ENCODE measurements around the gene TINCR. TPM values are rescaled to one million over a fixed set of nuclear protein-coding genes. Genes with fewer than 3 reads are reported as not detected.

TINCR gene
- total RNA-seq, 1 experiment from 2014 or later, result 4.4 TPM

DNA sequence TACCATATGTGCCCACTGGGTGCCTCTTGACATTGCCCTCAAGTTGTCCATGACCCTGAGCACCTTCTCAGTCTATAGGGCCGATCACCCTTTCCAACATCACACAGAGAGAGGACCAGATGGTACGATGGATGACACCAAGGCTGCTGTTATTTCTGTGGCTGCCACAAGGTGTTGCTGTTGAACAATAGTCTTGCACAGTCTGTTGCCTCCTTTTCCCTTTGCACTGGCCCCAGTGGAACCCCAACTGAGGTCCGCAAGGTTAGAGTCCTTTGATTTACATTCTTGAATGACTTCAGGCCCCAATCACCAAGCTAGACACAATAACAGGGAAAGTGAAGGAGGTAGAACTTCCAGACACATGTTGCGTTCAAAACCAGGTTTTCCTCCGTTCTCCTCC lies 52.0 kb downstream of the TINCR start:
- Histone ChIP-seq H4K20me1 (ENCODE audit: insufficient read depth) (no peaks in the 10 kb centered on the region), H3K9me3 (ENCODE audit: insufficient read depth, low read depth) (no peaks in the 10 kb centered on the region), H3K27me3 (ENCODE audit: insufficient read depth, low read depth) (no peaks in the 10 kb centered on the region), H3K4me2 (no peak overlapping the region), H3K4me1 (replicated peaks; ENCODE audit: insufficient read depth) (no peaks in the 10 kb centered on the region), H2AFZ (no peak overlapping the region), H3K9me2 (ENCODE audit: insufficient read depth) (no peaks in the 10 kb centered on the region), H3F3A (ENCODE audit: insufficient read depth, low read depth) (no peaks in the 10 kb centered on the region), H3K79me2 (ENCODE audit: low read depth) (no peaks in the 10 kb centered on the region), H3K36me3 (ENCODE audit: low read depth) (no peaks in the 10 kb centered on the region), H3K27ac (no peak overlapping the region), H3K4me3 (no peak overlapping the region)
- TF ChIP-seq, protein P1, sequence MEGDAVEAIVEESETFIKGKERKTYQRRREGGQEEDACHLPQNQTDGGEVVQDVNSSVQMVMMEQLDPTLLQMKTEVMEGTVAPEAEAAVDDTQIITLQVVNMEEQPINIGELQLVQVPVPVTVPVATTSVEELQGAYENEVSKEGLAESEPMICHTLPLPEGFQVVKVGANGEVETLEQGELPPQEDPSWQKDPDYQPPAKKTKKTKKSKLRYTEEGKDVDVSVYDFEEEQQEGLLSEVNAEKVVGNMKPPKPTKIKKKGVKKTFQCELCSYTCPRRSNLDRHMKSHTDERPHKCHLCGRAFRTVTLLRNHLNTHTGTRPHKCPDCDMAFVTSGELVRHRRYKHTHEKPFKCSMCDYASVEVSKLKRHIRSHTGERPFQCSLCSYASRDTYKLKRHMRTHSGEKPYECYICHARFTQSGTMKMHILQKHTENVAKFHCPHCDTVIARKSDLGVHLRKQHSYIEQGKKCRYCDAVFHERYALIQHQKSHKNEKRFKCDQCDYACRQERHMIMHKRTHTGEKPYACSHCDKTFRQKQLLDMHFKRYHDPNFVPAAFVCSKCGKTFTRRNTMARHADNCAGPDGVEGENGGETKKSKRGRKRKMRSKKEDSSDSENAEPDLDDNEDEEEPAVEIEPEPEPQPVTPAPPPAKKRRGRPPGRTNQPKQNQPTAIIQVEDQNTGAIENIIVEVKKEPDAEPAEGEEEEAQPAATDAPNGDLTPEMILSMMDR (conservative IDR thresholded peaks at IDR 0.05), result no peak; the same call in 1 of the 2 replicates
- no peak for TF ChIP-seq EZH2 (IDR thresholded peaks at IDR 0.05; ENCODE audit: low read depth)
- ChIA-PET CTCF (no interaction called here), POLR2A (ENCODE audit: unreplicated experiment) (no interaction called here)
- DNase-seq, result no peak
- BruUV-seq (replicated peaks), result no TSS peak
- intact Hi-C loops (cut with micrococcal nuclease; ENCODE audit: unreplicated experiment), result no loop called here

DNA sequence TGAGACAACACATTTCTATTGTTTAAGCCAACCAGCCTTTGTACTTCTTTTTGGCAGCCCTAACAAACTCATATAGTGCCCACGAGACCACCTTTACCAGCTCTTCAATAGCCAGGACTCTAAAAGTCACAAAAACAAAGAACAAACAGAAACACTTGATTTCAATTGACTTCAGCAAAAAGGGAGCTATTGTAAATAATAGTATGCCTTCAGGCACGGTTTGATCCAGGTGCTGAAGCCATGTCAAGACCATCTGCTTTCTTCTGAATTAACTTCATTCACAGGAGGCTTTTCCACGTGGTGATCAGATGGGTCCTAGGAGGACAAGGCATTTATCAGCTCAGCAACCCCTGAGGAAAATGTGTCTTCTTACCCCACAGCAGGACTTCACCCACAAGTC lies 53.8 kb downstream of the TINCR start:
- Histone ChIP-seq H2AFZ (no peak overlapping the region), H3K4me1 (replicated peaks; ENCODE audit: insufficient read depth) (no peaks in the 10 kb centered on the region), H3K4me2 (no peak overlapping the region), H3F3A (ENCODE audit: insufficient read depth, low read depth) (no peaks in the 10 kb centered on the region), H3K4me3 (no peak overlapping the region), H3K27me3 (ENCODE audit: insufficient read depth, low read depth) (no peaks in the 10 kb centered on the region), H4K20me1 (ENCODE audit: insufficient read depth) (no peaks in the 10 kb centered on the region), H3K79me2 (ENCODE audit: low read depth) (no peaks in the 10 kb centered on the region), H3K9me3 (ENCODE audit: insufficient read depth, low read depth) (no peaks in the 10 kb centered on the region), H3K36me3 (ENCODE audit: low read depth) (no peaks in the 10 kb centered on the region), H3K27ac (no peak overlapping the region), H3K9me2 (ENCODE audit: insufficient read depth) (no peaks in the 10 kb centered on the region)
- TF ChIP-seq, protein P1 (conservative IDR thresholded peaks at IDR 0.05), result no peak
- no peak for TF ChIP-seq EZH2 (IDR thresholded peaks at IDR 0.05; ENCODE audit: low read depth)
- no peak for DNase-seq
- POLR2A ChIA-PET (ENCODE audit: unreplicated experiment), result interaction anchor here (0.6 kb wide), 1 partner anchor 215 kb away, joined by 5 read pairs; no protein-coding TSS in a partner anchor
- intact Hi-C loops (cut with micrococcal nuclease; ENCODE audit: unreplicated experiment), result no loop called here
- no TSS peak for BruUV-seq (replicated peaks)
- CTCF ChIA-PET, result no interaction called here

DNA sequence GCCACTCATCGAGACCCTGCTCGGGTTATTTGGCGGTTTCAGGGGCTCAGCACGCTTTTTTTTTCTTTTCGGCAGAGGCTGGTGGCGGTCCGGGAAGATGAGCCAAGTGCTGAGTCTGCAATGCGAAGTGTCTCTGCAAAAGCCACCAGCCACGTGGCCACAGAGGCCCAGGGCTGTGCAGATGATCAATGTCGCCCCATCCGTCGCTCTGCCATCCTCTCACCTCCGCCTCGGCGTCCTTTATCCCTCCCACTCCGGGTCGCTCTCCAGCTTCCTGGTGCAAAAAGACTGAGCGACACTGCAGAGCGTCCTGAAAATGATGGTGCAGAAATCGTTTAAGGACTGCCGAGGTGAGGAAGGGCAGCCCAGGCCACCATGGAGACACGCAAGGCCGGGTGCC lies 55.0 kb downstream of the TINCR start:
- intact Hi-C loops (cut with micrococcal nuclease; ENCODE audit: unreplicated experiment), result no loop called here
- no peaks in the 10 kb centered on the region for H3K79me2 ChIP-seq (ENCODE audit: low read depth)
- no peaks in the 10 kb centered on the region for H4K20me1 ChIP-seq (ENCODE audit: insufficient read depth)
- no peak overlapping the region for H3K27ac ChIP-seq
- no peaks in the 10 kb centered on the region for H3F3A ChIP-seq (ENCODE audit: insufficient read depth, low read depth)
- no peaks in the 10 kb centered on the region for H3K9me2 ChIP-seq (ENCODE audit: insufficient read depth)
- ChIA-PET CTCF (no interaction called here), POLR2A (ENCODE audit: unreplicated experiment) (interaction anchor here (0.6 kb wide), 1 partner anchor 652 kb away, joined by 5 read pairs; no protein-coding TSS in a partner anchor)
- no peak overlapping the region for H3K4me2 ChIP-seq
- no peaks in the 10 kb centered on the region for H3K9me3 ChIP-seq (ENCODE audit: insufficient read depth, low read depth)
- H3K4me1 ChIP-seq (replicated peaks; ENCODE audit: insufficient read depth), result no peaks in the 10 kb centered on the region
- no peak for TF ChIP-seq EZH2 (IDR thresholded peaks at IDR 0.05; ENCODE audit: low read depth)
- TF ChIP-seq, protein P1 (conservative IDR thresholded peaks at IDR 0.05), result no peak
- H3K36me3 ChIP-seq (ENCODE audit: low read depth), result no peaks in the 10 kb centered on the region
- no peak overlapping the region for H3K4me3 ChIP-seq
- no peak overlapping the region for H2AFZ ChIP-seq
- BruUV-seq (replicated peaks), result no TSS peak
- no peak for DNase-seq
- H3K27me3 ChIP-seq (ENCODE audit: insufficient read depth, low read depth), result no peaks in the 10 kb centered on the region

Other genes with a start within 250 kb of the TINCR start
- 131 and 183 TPM in 2 replicates for gene PTPRS, start 227.1 kb downstream of the TINCR start, total RNA-seq (2021)
- gene ZNRF4, start 112.5 kb downstream of the TINCR start, total RNA-seq (2021), result not detected in 2 replicates
- gene SAFB2, start 54.8 kb upstream of the TINCR start, total RNA-seq (2021), result 43.1 and 66.1 TPM in 2 replicates
- 68.7 and 88.7 TPM in 2 replicates for gene SAFB, start 55.1 kb upstream of the TINCR start, total RNA-seq (2021)
- gene MICOS13, start 112.6 kb upstream of the TINCR start, total RNA-seq (2021), result 31.1 and 34.7 TPM in 2 replicates
- gene HSD11B1L, start 113.1 kb upstream of the TINCR start, total RNA-seq (2021), result 7.5 and 11.9 TPM in 2 replicates
- gene RPL36, start 122.3 kb upstream of the TINCR start, total RNA-seq (2021), result 772 and 787 TPM in 2 replicates
- gene LONP1, start 152.2 kb upstream of the TINCR start, total RNA-seq (2021), result 78.2 and 140 TPM in 2 replicates
- gene CATSPERD, start 152.7 kb upstream of the TINCR start, total RNA-seq (2021), result not detected in 2 replicates
- 4.5 and 4.6 TPM in 2 replicates for gene PRR22, start 216.8 kb upstream of the TINCR start, total RNA-seq (2021)
- gene DUS3L, start 223.2 kb upstream of the TINCR start, total RNA-seq (2021), result 27.1 and 29.2 TPM in 2 replicates
- gene NRTN, start 237.1 kb upstream of the TINCR start, total RNA-seq (2021), result 1.9 and 3.5 TPM in 2 replicates

Data from PC-9 (cell line).